Measurements from ENCODE around the gene KRTAP12-3.

Gene KRTAP12-3

GRCh38 chr21:44615911-44616590 is 41.7 kb upstream of the KRTAP12-3 start:
- no peaks in the 10 kb centered on the region for H3K36me3 ChIP-seq (ENCODE audit: insufficient read depth, low read length)

GRCh38 chr21:44616591-44616926 is 41.2 kb upstream of the KRTAP12-3 start:
- Histone ChIP-seq H3K27ac (ENCODE audit: low read length) (no peak overlapping the region), H3K36me3 (ENCODE audit: insufficient read depth, low read length) (no peaks in the 10 kb centered on the region), H3K79me2 (ENCODE audit: insufficient read depth, low read length) (no peaks in the 10 kb centered on the region), H2AFZ (ENCODE audit: low read depth, low read length) (no peak overlapping the region), H3K4me3 (ENCODE audit: low read depth in 1 of 2, low read length in 2 of 2) (no peak overlapping the region), H3K27me3 (ENCODE audit: insufficient read depth, low read length, poor library complexity) (no peaks in the 10 kb centered on the region), H3K4me2 (ENCODE audit: insufficient read depth, low read length) (no peak overlapping the region), H3K4me1 (ENCODE audit: insufficient read depth, low read length) (no peaks in the 10 kb centered on the region), H3K9me3 (ENCODE audit: insufficient read depth, low read length, severe bottlenecking) (peaks cover 19% of the 10 kb centered on the region), H3K9ac (ENCODE audit: low read depth, low read length) (no peak overlapping the region), H4K20me1 (ENCODE audit: insufficient read depth, low read length) (no peaks in the 10 kb centered on the region)
- ATAC-seq (ENCODE audit: insufficient read depth, low read depth) (no peak), DNase-seq (no peak)
- no peak for TF ChIP-seq EZH2 (IDR thresholded peaks at IDR 0.05; ENCODE audit: borderline replicate concordance, low read depth, low read length, severe bottlenecking)
- no peak for TF ChIP-seq CTCF (IDR thresholded peaks at IDR 0.05; ENCODE audit: borderline replicate concordance, extremely low read depth, low read length, poor library complexity, severe bottlenecking)

More at GRCh38 chr21:44615911-44616590, 41.7 kb upstream of the KRTAP12-3 start:
- Histone ChIP-seq H3K27me3 (ENCODE audit: insufficient read depth, low read length, poor library complexity) (no peaks in the 10 kb centered on the region), H3K9me3 (ENCODE audit: insufficient read depth, low read length, severe bottlenecking) (peaks cover 24% of the 10 kb centered on the region), H3K4me2 (ENCODE audit: insufficient read depth, low read length) (no peak overlapping the region), H3K79me2 (ENCODE audit: insufficient read depth, low read length) (no peaks in the 10 kb centered on the region), H3K4me3 (ENCODE audit: low read depth in 1 of 2, low read length in 2 of 2) (no peak overlapping the region), H4K20me1 (ENCODE audit: insufficient read depth, low read length) (no peaks in the 10 kb centered on the region), H3K27ac (ENCODE audit: low read length) (no peak overlapping the region), H3K4me1 (ENCODE audit: insufficient read depth, low read length) (no peaks in the 10 kb centered on the region), H2AFZ (ENCODE audit: low read depth, low read length) (no peak overlapping the region), H3K9ac (ENCODE audit: low read depth, low read length) (no peak overlapping the region)
- DNase-seq (no peak), ATAC-seq (ENCODE audit: insufficient read depth, low read depth) (no peak)
- TF ChIP-seq CTCF (IDR thresholded peaks at IDR 0.05; ENCODE audit: borderline replicate concordance, extremely low read depth, low read length, poor library complexity, severe bottlenecking) (no peak), EZH2 (IDR thresholded peaks at IDR 0.05; ENCODE audit: borderline replicate concordance, low read depth, low read length, severe bottlenecking) (no peak)

- no peaks in the 10 kb centered on the region for H3K27me3 ChIP-seq (ENCODE audit: insufficient read depth, low read length, poor library complexity)
- DNase-seq (no peak), ATAC-seq (ENCODE audit: insufficient read depth, low read depth) (no peak)
- no peaks in the 10 kb centered on the region for H3K36me3 ChIP-seq (ENCODE audit: insufficient read depth, low read length)
- H3K4me1 ChIP-seq (ENCODE audit: insufficient read depth, low read length) = no peaks in the 10 kb centered on the region
- H3K4me2 ChIP-seq (ENCODE audit: insufficient read depth, low read length) = no peak overlapping the region
- H2AFZ ChIP-seq (ENCODE audit: low read depth, low read length) = no peak overlapping the region
- no peaks in the 10 kb centered on the region for H4K20me1 ChIP-seq (ENCODE audit: insufficient read depth, low read length)
- peaks cover 15% of the 10 kb centered on the region for H3K9me3 ChIP-seq (ENCODE audit: insufficient read depth, low read length, severe bottlenecking)
- H3K79me2 ChIP-seq (ENCODE audit: insufficient read depth, low read length) = no peaks in the 10 kb centered on the region
- H3K4me3 ChIP-seq (ENCODE audit: low read depth in 1 of 2, low read length in 2 of 2) = no peak overlapping the region
- no peak for TF ChIP-seq CTCF (IDR thresholded peaks at IDR 0.05; ENCODE audit: borderline replicate concordance, extremely low read depth, low read length, poor library complexity, severe bottlenecking)
- TF ChIP-seq EZH2 (IDR thresholded peaks at IDR 0.05; ENCODE audit: borderline replicate concordance, low read depth, low read length, severe bottlenecking) = no peak
- no peak overlapping the region for H3K9ac ChIP-seq (ENCODE audit: low read depth, low read length)
- H3K27ac ChIP-seq (ENCODE audit: low read length) = no peak overlapping the region
Measured at GRCh38 chr21:44617071-44617501, 40.6 kb upstream of the KRTAP12-3 start.

All from DND-41 (cell line).